ENCODE measurements around the gene GGA3.
A peak's percentile ranks its signal among the peaks of the same experiment; 100 is the strongest.

The GGA3 gene

DNA sequence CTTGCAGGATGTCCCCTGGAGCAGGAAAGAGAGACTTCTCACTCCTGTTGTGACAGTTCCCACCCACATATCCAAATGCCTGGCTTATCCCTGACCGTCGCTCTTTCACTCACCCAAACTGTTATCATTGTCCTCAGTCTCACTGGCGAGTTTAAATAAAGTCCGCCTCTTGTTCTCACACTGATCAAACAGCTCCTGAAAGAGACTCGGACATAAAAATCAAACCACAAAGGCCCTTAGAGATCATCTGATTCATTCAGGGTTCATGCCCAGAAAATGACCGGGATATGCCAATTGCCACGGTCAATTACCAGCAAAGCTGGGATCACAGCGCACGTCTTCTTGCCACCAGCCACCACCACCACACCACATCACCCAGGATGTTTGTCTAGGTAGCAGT is 19.9 kb downstream of the GGA3 start:
- CTCF ChIA-PET = interaction anchor here (0.6 to 3.0 kb wide), 6 partner anchors 8 to 131 kb away, joined by 3 to 24 read pairs (median 16); partner anchors contain the start of genes ARMC7, GGA3, MIF4GD and MRPS7
- no peak for DNase-seq (ENCODE audit: extremely low spot score)
- TF ChIP-seq FOXM1 (IDR thresholded peaks at IDR 0.05; ENCODE audit: borderline replicate concordance) (no peak), LEF1 (IDR thresholded peaks at IDR 0.05; ENCODE audit: borderline replicate concordance) (no peak), ZNF384 (IDR thresholded peaks at IDR 0.05) (no peak)
- POLR2A ChIA-PET = interaction anchor here (0.8 to 2.8 kb wide), 2 partner anchors 30 to 254 kb away, joined by 3 to 10 read pairs; partner anchors contain the start of genes CDR2L and MIF4GD

DNA sequence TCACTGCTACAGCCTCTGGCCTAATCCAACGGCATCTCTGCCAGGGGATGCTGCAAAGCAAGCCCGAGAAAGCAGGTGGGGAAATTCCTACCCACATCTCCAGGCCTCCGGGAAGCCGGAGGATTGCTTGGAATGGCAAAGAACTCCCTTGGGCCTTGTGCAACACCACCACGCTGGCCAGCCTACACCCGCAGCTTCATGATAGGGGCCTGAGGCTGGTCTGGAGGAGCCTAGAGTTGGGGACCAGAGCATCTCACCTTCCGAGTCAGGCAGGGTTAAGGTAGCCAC is 20.3 kb downstream of the GGA3 start:
- no peak for DNase-seq (ENCODE audit: extremely low spot score)
- CTCF ChIA-PET = interaction anchor here (1.0 to 3.0 kb wide), 17 partner anchors 8 to 280 kb away, joined by 3 to 24 read pairs (median 6); partner anchors contain the start of genes ARMC7, GGA3, MIF4GD and MRPS7
- POLR2A ChIA-PET = interaction anchor here (0.9 to 2.8 kb wide), 5 partner anchors 21 to 131 kb away, joined by 3 to 14 read pairs (median 4); partner anchors contain the start of genes ARMC7, GGA3, MIF4GD and MRPS7
- no peak for TF ChIP-seq NFRKB (IDR thresholded peaks at IDR 0.05)
- TF ChIP-seq TARDBP (IDR thresholded peaks at IDR 0.05) = no peak
- no peak for TF ChIP-seq FOXM1 (IDR thresholded peaks at IDR 0.05; ENCODE audit: borderline replicate concordance)
- no peak for TF ChIP-seq LEF1 (IDR thresholded peaks at IDR 0.05; ENCODE audit: borderline replicate concordance)
- TF ChIP-seq SP1 (IDR thresholded peaks at IDR 0.05) = no peak
- no peak for TF ChIP-seq SUZ12 (IDR thresholded peaks at IDR 0.05)
- no peak for TF ChIP-seq FOXA1 (IDR thresholded peaks at IDR 0.05)
- TF ChIP-seq ARNT (IDR thresholded peaks at IDR 0.05) = no peak
- TF ChIP-seq, protein P1, sequence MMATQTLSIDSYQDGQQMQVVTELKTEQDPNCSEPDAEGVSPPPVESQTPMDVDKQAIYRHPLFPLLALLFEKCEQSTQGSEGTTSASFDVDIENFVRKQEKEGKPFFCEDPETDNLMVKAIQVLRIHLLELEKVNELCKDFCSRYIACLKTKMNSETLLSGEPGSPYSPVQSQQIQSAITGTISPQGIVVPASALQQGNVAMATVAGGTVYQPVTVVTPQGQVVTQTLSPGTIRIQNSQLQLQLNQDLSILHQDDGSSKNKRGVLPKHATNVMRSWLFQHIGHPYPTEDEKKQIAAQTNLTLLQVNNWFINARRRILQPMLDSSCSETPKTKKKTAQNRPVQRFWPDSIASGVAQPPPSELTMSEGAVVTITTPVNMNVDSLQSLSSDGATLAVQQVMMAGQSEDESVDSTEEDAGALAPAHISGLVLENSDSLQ (IDR thresholded peaks at IDR 0.05) = no peak
- TF ChIP-seq HDGF (IDR thresholded peaks at IDR 0.05; ENCODE audit: borderline replicate concordance) = no peak
- no peak for TF ChIP-seq ZNF384 (IDR thresholded peaks at IDR 0.05)

DNA sequence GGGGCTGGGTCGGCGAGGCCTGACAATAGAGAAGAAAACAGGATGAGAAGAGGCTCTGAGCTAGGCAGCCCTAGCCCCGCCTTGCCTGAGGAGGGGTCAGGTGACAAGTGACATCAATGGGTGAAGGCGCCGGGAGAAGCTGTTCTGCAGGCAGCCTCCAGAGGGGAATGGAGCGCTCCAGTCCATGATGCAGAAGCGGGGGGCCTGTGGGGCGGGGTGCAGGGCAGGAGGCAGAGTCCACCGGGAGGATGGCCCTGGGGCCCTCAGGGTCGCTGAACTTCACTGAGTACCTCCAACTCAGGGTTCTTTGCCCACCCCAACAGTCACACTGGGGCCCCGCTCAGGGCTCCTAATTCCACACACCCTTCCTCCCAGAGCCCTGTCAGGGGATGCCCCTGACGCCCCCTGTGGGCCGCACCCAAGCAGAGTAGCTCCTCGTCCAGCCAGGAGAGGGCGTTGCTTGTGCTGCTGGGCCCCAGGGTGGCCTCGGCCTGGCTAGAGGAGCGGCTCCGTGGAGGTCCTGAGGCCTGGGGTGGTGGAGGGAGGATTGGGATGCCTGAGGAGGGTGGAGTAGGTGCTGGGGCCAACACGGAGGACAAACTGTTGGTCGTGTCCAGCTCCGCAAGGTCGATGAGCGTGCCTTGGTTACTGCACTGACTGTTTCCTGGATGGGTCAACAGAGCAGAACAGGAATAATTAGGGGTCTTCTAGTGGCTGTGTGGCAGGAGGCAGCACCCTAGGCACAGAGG is 20.8 kb downstream of the GGA3 start:
- ChIA-PET POLR2A (interaction anchor here (0.8 to 2.8 kb wide), 7 partner anchors 9 to 171 kb away, joined by 3 to 14 read pairs (median 4); partner anchors contain the start of genes ARMC7, GGA3, MIF4GD and MRPS7), CTCF (interaction anchor here (0.6 to 3.0 kb wide), 22 partner anchors 9 to 788 kb away, joined by 3 to 24 read pairs (median 4); partner anchors contain the start of genes ARMC7, GGA3, MIF4GD and MRPL58)
- no peak for TF ChIP-seq TARDBP (IDR thresholded peaks at IDR 0.05)
- no peak for TF ChIP-seq FOXA1 (IDR thresholded peaks at IDR 0.05)
- TF ChIP-seq ARNT (IDR thresholded peaks at IDR 0.05) = peak; percentile 26; the same call in 1 of the 2 replicates
- TF ChIP-seq LEF1 (IDR thresholded peaks at IDR 0.05; ENCODE audit: borderline replicate concordance) = no peak
- peak; percentile 82 for DNase-seq (ENCODE audit: extremely low spot score)

DNA sequence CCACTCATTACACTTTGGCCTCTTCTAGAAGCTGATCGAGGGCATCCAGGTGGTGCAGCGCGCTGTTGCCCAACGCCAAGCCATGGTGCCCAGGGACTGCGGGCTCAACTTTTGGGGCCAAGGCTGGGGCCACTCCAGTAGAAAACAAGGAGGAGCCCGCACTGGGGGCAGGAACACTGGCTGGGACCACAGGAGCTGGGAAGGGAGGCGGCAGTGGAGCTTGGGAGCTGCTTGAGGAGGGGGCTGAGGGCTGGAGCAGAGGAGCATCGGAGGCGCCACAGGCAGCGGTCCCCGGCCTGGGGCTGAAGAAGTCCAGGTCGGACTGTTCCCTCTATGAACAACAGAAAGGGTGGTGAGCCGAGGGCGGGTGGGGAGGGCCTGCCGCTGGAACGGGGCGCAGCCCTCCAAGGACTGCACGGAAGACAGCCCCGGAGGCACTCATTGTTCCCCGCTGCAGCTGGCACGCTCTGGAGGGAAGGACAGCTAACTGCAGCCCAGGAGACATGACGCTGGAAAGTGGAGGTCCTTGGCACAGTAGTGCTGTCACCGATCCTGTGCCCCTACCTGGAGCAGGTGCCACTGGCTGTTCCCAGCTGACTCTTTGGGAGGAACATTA is 21.5 kb downstream of the GGA3 start:
- ChIA-PET CTCF (interaction anchor here (0.6 to 3.0 kb wide), 25 partner anchors 8 to 787 kb away, joined by 3 to 24 read pairs (median 4); partner anchors contain the start of genes ARMC7, GGA3, MIF4GD and MRPL58), POLR2A (interaction anchor here (0.8 to 2.8 kb wide), 9 partner anchors 9 to 172 kb away, joined by 3 to 14 read pairs (median 3); partner anchors contain the start of genes ARMC7, GGA3, MIF4GD and MRPS7)
- DNase-seq (ENCODE audit: extremely low spot score) = no peak
- TF ChIP-seq TARDBP (IDR thresholded peaks at IDR 0.05) (no peak), CTBP1 (IDR thresholded peaks at IDR 0.05; ENCODE audit: borderline replicate concordance) (no peak), ARNT (IDR thresholded peaks at IDR 0.05) (no peak), SUZ12 (IDR thresholded peaks at IDR 0.05) (no peak), FOXA1 (IDR thresholded peaks at IDR 0.05) (no peak), ZNF384 (IDR thresholded peaks at IDR 0.05) (no peak), L3MBTL2 (conservative IDR thresholded peaks at IDR 0.05) (no peak), LEF1 (IDR thresholded peaks at IDR 0.05; ENCODE audit: borderline replicate concordance) (no peak), ELF4 (IDR thresholded peaks at IDR 0.05) (no peak), BHLHE40 (IDR thresholded peaks at IDR 0.05; ENCODE audit: borderline replicate concordance) (no peak), FOXK2 (IDR thresholded peaks at IDR 0.05) (no peak), SP1 (IDR thresholded peaks at IDR 0.05) (no peak), FOXM1 (IDR thresholded peaks at IDR 0.05; ENCODE audit: borderline replicate concordance) (no peak), HDGF (IDR thresholded peaks at IDR 0.05; ENCODE audit: borderline replicate concordance) (no peak), NFRKB (IDR thresholded peaks at IDR 0.05) (no peak)
- TF ChIP-seq, protein P1 (IDR thresholded peaks at IDR 0.05) = no peak

DNA sequence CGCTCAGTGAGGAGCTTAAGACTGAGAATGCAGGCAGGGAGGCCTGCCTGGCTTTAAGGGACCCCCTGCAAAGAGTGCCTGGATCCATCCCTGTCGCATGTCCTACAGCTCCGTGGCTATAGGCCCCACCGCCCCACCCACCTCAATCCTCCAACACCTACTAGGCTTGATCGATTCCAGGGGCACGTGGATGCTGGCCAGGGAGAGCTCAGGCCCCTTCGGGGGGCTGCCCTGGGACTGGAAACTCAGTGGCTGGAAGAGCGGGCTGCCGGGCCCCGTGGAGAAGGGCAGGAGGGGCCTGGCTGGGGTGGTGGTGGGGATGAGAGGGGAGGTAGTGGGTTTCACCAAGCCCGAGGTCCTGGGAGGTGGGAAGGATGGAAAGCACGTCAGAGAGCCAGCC is 22.2 kb downstream of the GGA3 start:
- DNase-seq (ENCODE audit: extremely low spot score) = no peak
- ChIA-PET POLR2A (interaction anchor here (0.8 to 2.8 kb wide), 5 partner anchors 11 to 134 kb away, joined by 3 to 14 read pairs (median 4); partner anchors contain the start of genes GGA3, MIF4GD, MRPS7 and NUP85), CTCF (interaction anchor here (0.7 to 3.0 kb wide), 8 partner anchors 10 to 173 kb away, joined by 3 to 24 read pairs (median 12); partner anchors contain the start of genes GGA3, MIF4GD, MRPS7 and NUP85)
- TF ChIP-seq FOXM1 (IDR thresholded peaks at IDR 0.05; ENCODE audit: borderline replicate concordance) = no peak
- no peak for TF ChIP-seq LEF1 (IDR thresholded peaks at IDR 0.05; ENCODE audit: borderline replicate concordance)
- TF ChIP-seq TARDBP (IDR thresholded peaks at IDR 0.05) = no peak
- TF ChIP-seq NFRKB (IDR thresholded peaks at IDR 0.05) = no peak
- no peak for TF ChIP-seq HDGF (IDR thresholded peaks at IDR 0.05; ENCODE audit: borderline replicate concordance)
- TF ChIP-seq FOXK2 (IDR thresholded peaks at IDR 0.05) = no peak
- TF ChIP-seq FOXA1 (IDR thresholded peaks at IDR 0.05) = no peak
- TF ChIP-seq BHLHE40 (IDR thresholded peaks at IDR 0.05; ENCODE audit: borderline replicate concordance) = no peak
- TF ChIP-seq ZNF384 (IDR thresholded peaks at IDR 0.05) = no peak

DNA sequence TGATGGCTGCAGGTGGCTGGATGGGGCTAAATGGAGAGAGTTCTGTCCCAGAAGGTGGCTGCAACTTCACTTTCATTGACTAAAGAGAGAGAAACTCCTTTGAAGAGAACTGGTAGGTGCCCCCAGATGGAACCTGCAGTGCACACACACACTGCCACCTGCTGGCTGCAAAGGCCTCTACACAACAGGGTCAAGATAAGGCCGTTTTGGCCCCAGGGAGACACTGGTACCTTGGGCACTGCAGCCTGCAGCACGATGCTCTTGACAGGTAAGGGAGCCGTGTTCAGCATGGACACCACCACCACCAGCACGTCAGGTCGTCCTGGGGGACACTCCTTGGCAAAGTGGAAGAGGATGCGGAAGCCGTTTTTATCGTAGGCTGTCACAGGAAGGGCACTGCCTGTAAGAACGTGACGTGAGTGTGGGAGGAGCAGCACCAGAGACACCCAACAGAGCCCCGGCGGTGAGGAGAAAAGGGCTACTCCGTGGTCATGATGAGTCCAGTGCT is 22.7 kb downstream of the GGA3 start:
- DNase-seq (ENCODE audit: extremely low spot score) = peak; percentile 86
- ChIA-PET CTCF (interaction anchor here (0.8 to 3.0 kb wide), 7 partner anchors 10 to 174 kb away, joined by 3 to 24 read pairs (median 15); partner anchors contain the start of genes GGA3, MIF4GD, MRPS7 and NUP85), POLR2A (interaction anchor here (1.1 to 2.8 kb wide), 4 partner anchors 10 to 33 kb away, joined by 3 to 14 read pairs (median 8); partner anchors contain the start of genes GGA3, MIF4GD, MRPS7 and NUP85)
- TF ChIP-seq HDGF (IDR thresholded peaks at IDR 0.05; ENCODE audit: borderline replicate concordance) = 0 out of 2 replicates have a peak, but pooled peaks have one; percentile 65
- TF ChIP-seq FOXA1 (IDR thresholded peaks at IDR 0.05) = no peak
- no peak for TF ChIP-seq CTBP1 (IDR thresholded peaks at IDR 0.05; ENCODE audit: borderline replicate concordance)
- no peak for TF ChIP-seq ZNF384 (IDR thresholded peaks at IDR 0.05)

Measured in HEK293T (cell line).